HCT116 (cell line): Measurements from ENCODE around the gene POU3F4.

Source experiments
- CBX3 ChIP-seq: IDR thresholded peaks from 2 replicates; pipeline ENCODE4 v1.6.1; 2012; ENCODE audit warnings: low read depth
- CEBPB ChIP-seq: IDR thresholded peaks from 2 replicates; pipeline ENCODE4 v1.6.1; 2012; ENCODE audit warnings: low read depth
- CTCF ChIP-seq, 3 experiments: fragments of 200-600 bp in 1 of 3; sonication (generic) in 1 of 3; IDR thresholded peaks in 2 of 3; conservative IDR thresholded peaks in 1 of 3; 2 replicates each; pipeline ENCODE4 v1.5.1; 2012 to 2017; ENCODE audit warnings: low read depth in 2 of 3, low read length in 2 of 3, antibody characterized with exemption in 1 of 3, borderline replicate concordance in 1 of 3, control low read depth in 1 of 3, mild to moderate bottlenecking in 1 of 3, mixed read lengths in 1 of 3, mixed run types in 1 of 3, moderate library complexity in 1 of 3; ENCODE audit not compliant: insufficient read depth in 1 of 3
- EGR1 ChIP-seq: IDR thresholded peaks from 2 replicates; pipeline ENCODE4 v1.6.1; 2012; ENCODE audit warnings: low read depth
- EZH2 ChIP-seq: fragments of 200-600 bp; sonication (generic); IDR thresholded peaks from 2 replicates; pipeline ENCODE4 v1.6.1; 2017; ENCODE audit warnings: antibody characterized with exemption, mixed run types
- JUND ChIP-seq: IDR thresholded peaks from 2 replicates; pipeline ENCODE4 v1.6.1; 2012
- MAX ChIP-seq: IDR thresholded peaks from 2 replicates; pipeline ENCODE4 v1.6.1; 2012
- POLR2A ChIP-seq: IDR thresholded peaks from 2 replicates; pipeline ENCODE4 v1.7.0; 2011; ENCODE audit warnings: borderline replicate concordance; ENCODE audit not compliant: insufficient read depth, insufficient read length; ENCODE audit errors: extremely low read depth
- POLR2AphosphoS5 ChIP-seq: IDR thresholded peaks from 2 replicates; pipeline ENCODE4 v1.6.1; 2011; ENCODE audit warnings: mild to moderate bottlenecking, low read depth, low read length, moderate library complexity
- REST ChIP-seq: IDR thresholded peaks from 2 replicates; pipeline ENCODE4 v1.6.1; 2012; ENCODE audit warnings: low read depth
- SIN3A ChIP-seq: IDR thresholded peaks from 2 replicates; pipeline ENCODE4 v1.6.1; 2012; ENCODE audit warnings: low read depth
- SRF ChIP-seq: IDR thresholded peaks from 2 replicates; pipeline ENCODE4 v1.6.1; 2012; ENCODE audit warnings: low read depth
- YY1 ChIP-seq: IDR thresholded peaks from 2 replicates; pipeline ENCODE4 v1.6.1; 2011; ENCODE audit warnings: low read length, low read depth, moderate library complexity, mild to moderate bottlenecking; ENCODE audit not compliant: insufficient replicate concordance; ENCODE audit errors: extremely low read depth
- ZFX ChIP-seq: fragments of 450-650 bp; IDR thresholded peaks from 2 replicates; pipeline ENCODE4 v1.6.1; 2017

GRCh38 chrX:83501530-83501929 is 6.6 kb upstream of the POU3F4 start:
- TF ChIP-seq CTCF (IDR thresholded peaks at IDR 0.05 in 2 of 3, conservative IDR thresholded peaks at IDR 0.05 in 1 of 3; ENCODE audit: borderline replicate concordance in 1 of 3, insufficient read depth in 1 of 3, low read depth in 2 of 3, low read length in 2 of 3) (no peak), POLR2AphosphoS5 (no peak), CBX3 (no peak), EZH2 (no peak), MAX (no peak), SRF (no peak), YY1 (no peak), REST (no peak), POLR2A (no peak), ZFX (no peak), JUND (no peak), EGR1 (no peak), SIN3A (no peak), CEBPB (no peak)
